Mucosa of descending colon (tissue), 3 donors: ENCODE measurements around the gene NDC1. TPM values are rescaled to one million over a fixed set of nuclear protein-coding genes. Genes with fewer than 3 reads are reported as not detected.
"Not testable (repeated sequence)": the region's sequence is repeated elsewhere in the genome, so short reads cannot be mapped to it uniquely, and the experiment has no call there.

Source experiments
- ATAC-seq: fragments of 200-7000 bp; cut with Tn5 transposase; one replicate; pipeline ENCODE4 v1.9.1; 2020; ENCODE audit warnings: mild to moderate bottlenecking, moderate library complexity
- DNase-seq, 3 donors: peaks; one replicate each; pipeline ENCODE4 v3.0.0-alpha.2; 2020
- H3K36me3 ChIP-seq: fragments of 200-600 bp; one replicate; pipeline ENCODE4 v1.8.0; 2021; ENCODE audit warnings: low read depth, mild to moderate bottlenecking
- H3K4me1 ChIP-seq: fragments of 200-600 bp; one replicate; pipeline ENCODE4 v1.8.0; 2021; ENCODE audit warnings: low read depth, mild to moderate bottlenecking
- H3K4me3 ChIP-seq: fragments of 200-600 bp; one replicate; pipeline ENCODE4 v1.8.0; 2021; ENCODE audit warnings: mild to moderate bottlenecking
- H3K9me3 ChIP-seq: fragments of 200-600 bp; one replicate; pipeline ENCODE4 v1.8.0; 2021; ENCODE audit warnings: mild to moderate bottlenecking
- intact Hi-C, 2 donors: fragments of 100-400 bp; cut with DNase I in 1 of 2; cut with micrococcal nuclease in 1 of 2; formaldehyde crosslinking; loops; one replicate each; pipeline versions ENCODE4 v1.11.0 to v1.11.1; 2022; cut with DNase I, micrococcal nuclease
- total RNA-seq, 3 donors: library from RNA; stranded (reverse); fragmentation: NEBNext Ultra II Directional in 2 of 3; extraction: Animal tissue kit (Norgen Biotek cat#: 25700) in 2 of 3; gene quantifications; one replicate each; pipeline versions ENCODE4 v1.2.1 to v1.2.4, GENCODE V29; 2021 to 2023
- TF ChIP-seq, protein P1 (sequence below): fragments of 200-600 bp; IDR thresholded peaks from one replicate; pipeline ENCODE4 v1.8.0; 2022; ENCODE audit warnings: antibody characterized with exemption, mild to moderate bottlenecking
- donor health status: DM: no; HTN: no; CAD: no; lungs with moderate emphysema.
- donor health status: DM: no; HTN: no; CAD: no.
- donor health status: DM: no; HTN: yes; CAD: no.

The NDC1 gene
- total RNA-seq, 3 donors from 2014 or later: 9.7 to 23.8 (median 11.0) TPM

GRCh38 chr1:53822931-53823330 is 15.2 kb downstream of the NDC1 start:
- ATAC-seq (no peak), DNase-seq (no peak)
- Histone ChIP-seq H3K36me3 (no peaks in the 10 kb centered on the region), H3K4me1 (no peaks in the 10 kb centered on the region), H3K9me3 (no peaks in the 10 kb centered on the region), H3K4me3 (no peak overlapping the region)
- TF ChIP-seq, protein P1, sequence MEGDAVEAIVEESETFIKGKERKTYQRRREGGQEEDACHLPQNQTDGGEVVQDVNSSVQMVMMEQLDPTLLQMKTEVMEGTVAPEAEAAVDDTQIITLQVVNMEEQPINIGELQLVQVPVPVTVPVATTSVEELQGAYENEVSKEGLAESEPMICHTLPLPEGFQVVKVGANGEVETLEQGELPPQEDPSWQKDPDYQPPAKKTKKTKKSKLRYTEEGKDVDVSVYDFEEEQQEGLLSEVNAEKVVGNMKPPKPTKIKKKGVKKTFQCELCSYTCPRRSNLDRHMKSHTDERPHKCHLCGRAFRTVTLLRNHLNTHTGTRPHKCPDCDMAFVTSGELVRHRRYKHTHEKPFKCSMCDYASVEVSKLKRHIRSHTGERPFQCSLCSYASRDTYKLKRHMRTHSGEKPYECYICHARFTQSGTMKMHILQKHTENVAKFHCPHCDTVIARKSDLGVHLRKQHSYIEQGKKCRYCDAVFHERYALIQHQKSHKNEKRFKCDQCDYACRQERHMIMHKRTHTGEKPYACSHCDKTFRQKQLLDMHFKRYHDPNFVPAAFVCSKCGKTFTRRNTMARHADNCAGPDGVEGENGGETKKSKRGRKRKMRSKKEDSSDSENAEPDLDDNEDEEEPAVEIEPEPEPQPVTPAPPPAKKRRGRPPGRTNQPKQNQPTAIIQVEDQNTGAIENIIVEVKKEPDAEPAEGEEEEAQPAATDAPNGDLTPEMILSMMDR: no peak
- intact Hi-C loops: no loop called here

DNA sequence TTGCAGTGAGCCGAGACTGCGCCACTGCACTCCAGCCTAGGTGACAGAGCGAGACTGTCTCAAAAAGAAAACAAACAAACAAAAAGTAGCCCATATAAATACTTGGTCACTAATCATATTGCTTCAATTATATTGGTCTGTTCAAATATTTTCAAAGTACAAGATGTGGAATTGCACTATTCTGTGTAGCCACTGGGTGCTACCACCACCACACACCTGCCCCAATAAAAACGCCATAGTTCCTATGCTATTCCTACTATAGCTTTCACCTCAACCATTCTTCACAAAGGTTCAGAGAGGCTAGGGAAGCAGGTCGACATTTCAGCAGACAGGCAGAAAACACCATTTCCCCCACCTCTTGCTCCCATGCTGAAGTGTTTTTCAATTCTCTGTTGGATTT is 16.7 kb downstream of the NDC1 start:
- Histone ChIP-seq H3K4me1 (no peaks in the 10 kb centered on the region), H3K4me3 (no peak overlapping the region), H3K9me3 (no peaks in the 10 kb centered on the region), H3K36me3 (no peaks in the 10 kb centered on the region)
- DNase-seq: no peak
- intact Hi-C loops: no loop called here
- ATAC-seq: no peak
- TF ChIP-seq, protein P1: no peak

DNA sequence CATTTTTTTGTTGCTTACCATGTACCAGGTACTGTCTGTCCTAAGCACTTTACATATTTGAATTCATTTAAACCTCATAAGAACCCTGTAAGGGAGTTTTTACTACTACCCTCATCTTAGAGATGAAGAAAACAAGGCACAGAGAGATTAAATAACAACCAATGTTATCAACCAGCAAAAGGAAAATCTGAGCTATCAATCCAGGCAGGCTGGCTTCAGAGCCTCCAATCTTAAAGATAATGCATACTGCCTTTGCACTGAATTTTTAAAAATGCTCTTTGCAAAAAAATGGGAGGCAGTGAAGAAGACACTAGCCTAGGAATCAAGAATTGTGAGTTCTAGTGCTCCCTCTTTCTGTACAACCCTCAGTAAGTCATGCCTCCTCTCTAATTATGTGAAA is 18.7 kb downstream of the NDC1 start:
- Histone ChIP-seq H3K9me3 (no peaks in the 10 kb centered on the region), H3K36me3 (no peaks in the 10 kb centered on the region), H3K4me3 (no peak overlapping the region), H3K4me1 (no peaks in the 10 kb centered on the region)
- ATAC-seq: no peak
- TF ChIP-seq, protein P1: no peak
- DNase-seq: no peak
- intact Hi-C loops: no loop called here

- DNase-seq, intact Hi-C loops, H3K4me1 ChIP-seq, ATAC-seq, H3K4me3 ChIP-seq, H3K36me3 ChIP-seq, H3K9me3 ChIP-seq: not testable (repeated sequence)
Observed at GRCh38 chr1:53816584-53816983, 21.5 kb downstream of the NDC1 start.

DNA sequence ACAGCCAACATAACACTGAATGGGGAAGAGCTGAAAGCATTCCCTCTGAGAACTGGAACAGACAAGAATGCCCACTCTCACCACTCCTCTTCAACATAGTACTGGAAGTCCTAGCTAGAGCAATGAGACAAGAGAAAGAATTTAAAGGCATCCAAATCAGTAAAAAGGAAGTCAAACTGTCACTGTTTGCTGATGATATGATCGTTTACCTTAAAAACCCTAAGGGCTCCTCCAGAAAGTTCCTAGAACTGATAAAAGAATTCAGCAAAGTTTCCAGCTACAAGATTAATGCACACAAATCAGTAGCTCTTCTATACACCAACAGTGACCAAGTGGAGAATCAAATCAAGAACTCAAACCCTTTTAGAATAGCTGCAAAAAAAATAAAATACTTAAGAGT is 22.6 kb downstream of the NDC1 start:
- H3K4me3 ChIP-seq, H3K9me3 ChIP-seq, H3K36me3 ChIP-seq, ATAC-seq, intact Hi-C loops, DNase-seq, H3K4me1 ChIP-seq: not testable (repeated sequence)

- Histone ChIP-seq H3K36me3 (no peaks in the 10 kb centered on the region), H3K4me1 (no peaks in the 10 kb centered on the region), H3K4me3 (no peak overlapping the region), H3K9me3 (no peaks in the 10 kb centered on the region)
- ATAC-seq: no peak
- no peak for DNase-seq
- intact Hi-C loops: no loop called here
- TF ChIP-seq, protein P1: no peak
Observed at GRCh38 chr1:53811414-53811851, 26.7 kb downstream of the NDC1 start.

DNA sequence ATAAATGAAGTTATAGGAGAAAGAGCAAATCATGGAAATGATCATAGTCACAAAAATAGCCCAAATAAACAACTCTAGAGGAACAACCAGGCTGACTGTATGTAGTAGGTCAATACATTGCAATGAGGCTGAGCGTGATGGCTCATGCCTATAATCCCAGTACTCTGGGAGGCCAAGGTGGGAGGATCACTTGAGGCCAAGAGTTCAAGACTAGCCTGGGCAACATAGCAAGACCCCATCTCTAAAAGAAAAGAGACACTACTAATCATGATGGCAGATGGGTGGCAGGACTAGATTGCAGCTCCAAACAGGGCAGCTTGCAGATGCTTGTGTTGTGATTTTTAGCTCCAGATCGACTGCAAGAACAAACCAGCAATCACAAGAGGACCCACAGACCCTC is 27.6 kb downstream of the NDC1 start:
- Histone ChIP-seq H3K4me3 (no peak overlapping the region), H3K36me3 (no peaks in the 10 kb centered on the region), H3K9me3 (no peaks in the 10 kb centered on the region), H3K4me1 (no peaks in the 10 kb centered on the region)
- ATAC-seq: no peak
- intact Hi-C loops: no loop called here
- DNase-seq: no peak
- TF ChIP-seq, protein P1: no peak
